Hepatocyte (in vitro differentiated cells): ENCODE measurements around the gene CSMD2. TPM values are rescaled to one million over a fixed set of nuclear protein-coding genes. Genes with fewer than 3 reads are reported as not detected.

Source experiments
- DNase-seq: peaks from one replicate; pipeline ENCODE4 v3.0.0-alpha.2; 2016; ENCODE audit warnings: low spot score
- H2AFZ ChIP-seq: fragments of 200-600 bp; sonication (generic); 2 replicates; pipeline ENCODE4 v1.6.0; 2016; ENCODE audit warnings: antibody characterized with exemption, mild to moderate bottlenecking
- H3K27ac ChIP-seq: fragments of 200-600 bp; sonication (generic); 2 replicates; pipeline ENCODE4 v1.5.1; 2016; ENCODE audit warnings: mild to moderate bottlenecking
- H3K27me3 ChIP-seq: fragments of 200-600 bp; sonication (generic); 2 replicates; pipeline ENCODE4 v1.6.1; 2016
- H3K36me3 ChIP-seq: fragments of 200-600 bp; sonication (generic); replicated peaks from 2 replicates; pipeline ENCODE4 v1.5.1; 2016; ENCODE audit warnings: low read depth; ENCODE audit not compliant: insufficient read depth
- H3K4me1 ChIP-seq: fragments of 200-600 bp; sonication (generic); 2 replicates; pipeline ENCODE4 v1.5.1; 2016; ENCODE audit warnings: mild to moderate bottlenecking, moderate library complexity; ENCODE audit not compliant: insufficient read depth
- H3K4me2 ChIP-seq: fragments of 200-600 bp; sonication (generic); 2 replicates; pipeline ENCODE4 v1.6.0; 2016
- H3K4me3 ChIP-seq: fragments of 200-600 bp; sonication (generic); 2 replicates; pipeline ENCODE4 v1.5.1; 2016; ENCODE audit warnings: mild to moderate bottlenecking
- H3K79me2 ChIP-seq: fragments of 200-600 bp; sonication (generic); 2 replicates; pipeline ENCODE4 v1.6.0; 2017; ENCODE audit warnings: mild to moderate bottlenecking
- H3K9me2 ChIP-seq: fragments of 200-600 bp; sonication (generic); replicated peaks from 2 replicates; pipeline ENCODE4 v1.6.0; 2017; ENCODE audit warnings: mild to moderate bottlenecking; ENCODE audit not compliant: insufficient read depth
- H3K9me3 ChIP-seq: fragments of 200-600 bp; sonication (generic); 2 replicates; pipeline ENCODE4 v1.5.1; 2016; ENCODE audit warnings: low read depth, mild to moderate bottlenecking
- H4K20me1 ChIP-seq: fragments of 200-600 bp; sonication (generic); 2 replicates; pipeline ENCODE4 v1.6.0; 2016; ENCODE audit warnings: mild to moderate bottlenecking; ENCODE audit not compliant: insufficient read depth, poor library complexity, severe bottlenecking
- CTCF ChIP-seq: fragments of 200-600 bp; sonication (generic); IDR thresholded peaks from 2 replicates; pipeline ENCODE4 v1.5.1; 2016; ENCODE audit warnings: antibody characterized with exemption, mild to moderate bottlenecking; ENCODE audit not compliant: poor library complexity
- EZH2 ChIP-seq: fragments of 200-600 bp; sonication (generic); IDR thresholded peaks from 2 replicates; pipeline ENCODE4 v1.6.1; 2016; ENCODE audit warnings: antibody characterized with exemption, mild to moderate bottlenecking, borderline replicate concordance
- EZH2phosphoT487 ChIP-seq: fragments of 200-600 bp; sonication (generic); IDR thresholded peaks from one replicate; pipeline ENCODE4 v1.6.1; 2018; ENCODE audit warnings: antibody characterized with exemption, mild to moderate bottlenecking, low read depth, moderate library complexity; ENCODE audit not compliant: unreplicated experiment, severe bottlenecking
- WGBS: methylation state at CpG from one replicate; pipeline ENCODE4 v1.1.6; 2016; ENCODE audit warnings: low lambda C conversion rate; ENCODE audit errors: missing lambda C conversion rate; 5-methylcytosine and 5-hydroxymethylcytosine counted together
- polyA plus RNA-seq: library from polyadenylated mRNA; unstranded; fragments of >200 nt; fragmentation: Nextera tagmentation; extraction: Ambion mirVana; gene quantifications from 2 replicates; pipeline ENCODE4 v1.2.1, GENCODE V29; 2016
- total RNA-seq: library from RNA; depleted of rRNA; stranded (reverse); fragments of >200 nt; gene quantifications from 2 replicates; pipeline ENCODE4 v1.2.3, GENCODE V29; 2014

Gene CSMD2
- total and polyA plus RNA-seq, 2 experiments from 2014 or later, result 0.10 to 0.37 TPM

GRCh38 chr1:33736496-33736895 is 428.5 kb downstream of the CSMD2 start:
- 89% methylated on average over 1 of the region's 1 CpG for WGBS
- Histone ChIP-seq H3K4me3 (no peak overlapping the region), H3K9me3 (no peaks in the 10 kb centered on the region), H3K27me3 (peaks cover 7% of the 10 kb centered on the region), H2AFZ (no peak overlapping the region), H4K20me1 (no peaks in the 10 kb centered on the region), H3K4me1 (no peaks in the 10 kb centered on the region), H3K27ac (no peak overlapping the region), H3K4me2 (no peak overlapping the region), H3K79me2 (no peaks in the 10 kb centered on the region), H3K9me2 (no peaks in the 10 kb centered on the region), H3K36me3 (no peaks in the 10 kb centered on the region)
- no peak for TF ChIP-seq EZH2
- no peak for TF ChIP-seq EZH2phosphoT487
- TF ChIP-seq CTCF, result no peak
- no peak for DNase-seq

GRCh38 chr1:33735624-33736023 is 429.4 kb downstream of the CSMD2 start:
- H3K9me2 ChIP-seq, result no peaks in the 10 kb centered on the region
- H3K4me3 ChIP-seq, result no peak overlapping the region
- no peaks in the 10 kb centered on the region for H3K9me3 ChIP-seq
- no peak overlapping the region for H2AFZ ChIP-seq
- no peaks in the 10 kb centered on the region for H3K36me3 ChIP-seq
- TF ChIP-seq CTCF, result peak; percentile 48
- TF ChIP-seq EZH2, result no peak
- no peak for TF ChIP-seq EZH2phosphoT487
- no peak for DNase-seq
- WGBS, result 24% methylated on average over 3 of the region's 3 CpGs
- H3K27me3 ChIP-seq, result peaks cover 7% of the 10 kb centered on the region
- H3K79me2 ChIP-seq, result no peaks in the 10 kb centered on the region
- no peak overlapping the region for H3K4me2 ChIP-seq
- H4K20me1 ChIP-seq, result no peaks in the 10 kb centered on the region
- H3K4me1 ChIP-seq, result no peaks in the 10 kb centered on the region
- no peak overlapping the region for H3K27ac ChIP-seq

- Histone ChIP-seq H3K27ac (no peak overlapping the region), H3K9me2 (no peaks in the 10 kb centered on the region), H3K36me3 (no peaks in the 10 kb centered on the region), H3K4me2 (no peak overlapping the region), H4K20me1 (no peaks in the 10 kb centered on the region), H3K4me3 (no peak overlapping the region), H3K27me3 (no peaks in the 10 kb centered on the region), H3K79me2 (no peaks in the 10 kb centered on the region), H3K9me3 (no peaks in the 10 kb centered on the region), H3K4me1 (no peaks in the 10 kb centered on the region), H2AFZ (no peak overlapping the region)
- no peak for DNase-seq
- TF ChIP-seq EZH2phosphoT487, result no peak
- TF ChIP-seq EZH2, result no peak
- 85% methylated on average over 3 of the region's 3 CpGs for WGBS
Observed at GRCh38 chr1:33727310-33727709, 437.7 kb downstream of the CSMD2 start.

- Histone ChIP-seq H3K4me2 (no peak overlapping the region), H3K36me3 (no peaks in the 10 kb centered on the region), H3K27ac (no peak overlapping the region), H2AFZ (no peak overlapping the region), H3K9me3 (no peaks in the 10 kb centered on the region), H4K20me1 (no peaks in the 10 kb centered on the region), H3K4me3 (no peak overlapping the region), H3K79me2 (no peaks in the 10 kb centered on the region), H3K9me2 (no peaks in the 10 kb centered on the region), H3K4me1 (no peaks in the 10 kb centered on the region), H3K27me3 (no peaks in the 10 kb centered on the region)
- no peak for TF ChIP-seq EZH2
- TF ChIP-seq CTCF, result no peak
- TF ChIP-seq EZH2phosphoT487, result no peak
- 90% methylated on average over 6 of the region's 6 CpGs for whole genome bisulfite sequencing
- DNase-seq, result no peak
Observed at GRCh38 chr1:33726274-33726804, 438.7 kb downstream of the CSMD2 start.
